Progenitor cell of endocrine pancreas (in vitro differentiated cells): Measurements from ENCODE around the gene PPHLN1. TPM values are rescaled to one million over a fixed set of nuclear protein-coding genes. Genes with fewer than 3 reads are reported as not detected.

Source experiments
- DNase-seq: peaks from one replicate; pipeline ENCODE4 v3.0.0; 2021; ENCODE audit warnings: low spot score; ENCODE audit not compliant: unreplicated experiment
- H3K27ac Mint-ChIP-seq: 2 replicates; pipeline ENCODE4 v1.8.0; 2021; ENCODE audit warnings: mild to moderate bottlenecking, moderate library complexity, mixed read lengths
- H3K27me3 Mint-ChIP-seq: 2 replicates; pipeline ENCODE4 v1.8.0; 2021; ENCODE audit warnings: mixed read lengths
- H3K36me3 Mint-ChIP-seq: 2 replicates; pipeline ENCODE4 v1.8.0; 2022; ENCODE audit warnings: mixed read lengths; ENCODE audit not compliant: insufficient read depth
- H3K4me1 Mint-ChIP-seq: 2 replicates; pipeline ENCODE4 v1.8.0; 2021; ENCODE audit warnings: low read depth, mixed read lengths
- H3K4me3 Mint-ChIP-seq: 2 replicates; pipeline ENCODE4 v1.8.0; 2021; ENCODE audit warnings: low read depth, mild to moderate bottlenecking, moderate library complexity, mixed read lengths
- H3K9me3 Mint-ChIP-seq: 2 replicates; pipeline ENCODE4 v1.8.0; 2021; ENCODE audit warnings: low read depth, mixed read lengths
- CTCF ChIP-seq: fragments of 200-600 bp; sonication (generic); IDR thresholded peaks from one replicate; pipeline ENCODE4 v1.5.0; 2021; ENCODE audit warnings: antibody characterized with exemption, mild to moderate bottlenecking; ENCODE audit not compliant: unreplicated experiment
- total RNA-seq: library from RNA; stranded (reverse); gene quantifications from 2 replicates; pipeline ENCODE4 v1.2.1, GENCODE V29; 2021

Gene PPHLN1
- total RNA-seq, 1 donor from 2014 or later, result 62.2 TPM

- Mint-ChIP-seq H3K27me3 (no peaks in the 10 kb centered on the region), H3K36me3 (peaks cover 2% of the 10 kb centered on the region), H3K9me3 (no peaks in the 10 kb centered on the region), H3K4me3 (no peak overlapping the region), H3K27ac (no peak overlapping the region), H3K4me1 (peaks cover 2% of the 10 kb centered on the region)
- TF ChIP-seq CTCF, result no peak
- DNase-seq, result no peak
Observed at GRCh38 chr12:42420395-42420794, 94.4 kb downstream of the PPHLN1 start.

GRCh38 chr12:42421844-42422779 is 96.1 kb downstream of the PPHLN1 start:
- no peak for TF ChIP-seq CTCF
- Mint-ChIP-seq H3K4me3 (no peak overlapping the region), H3K4me1 (no peaks in the 10 kb centered on the region), H3K27me3 (no peaks in the 10 kb centered on the region), H3K9me3 (no peaks in the 10 kb centered on the region), H3K36me3 (peaks cover 2% of the 10 kb centered on the region), H3K27ac (no peak overlapping the region)
- DNase-seq, result no peak

DNA sequence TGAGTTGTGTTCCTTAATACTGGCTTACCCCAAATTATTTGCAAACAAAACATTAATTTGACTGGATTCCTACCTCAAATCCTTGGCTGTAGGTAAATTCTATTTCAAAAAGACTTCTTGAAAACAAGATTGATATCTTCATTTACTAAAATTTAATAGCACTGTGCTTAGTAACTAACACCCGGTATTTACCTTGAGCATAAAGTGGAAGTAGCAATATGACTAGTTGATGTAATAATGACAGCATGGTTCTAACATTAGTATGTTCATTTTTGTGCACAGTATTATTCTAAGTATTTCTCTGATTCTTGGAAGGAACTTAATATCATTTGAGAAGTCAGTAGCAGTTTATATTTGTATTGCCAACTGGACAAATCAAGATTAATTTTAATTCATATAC is 96.8 kb downstream of the PPHLN1 start:
- TF ChIP-seq CTCF, result no peak
- peaks cover 8% of the 10 kb centered on the region for H3K36me3 Mint-ChIP-seq
- no peaks in the 10 kb centered on the region for H3K27me3 Mint-ChIP-seq
- no peaks in the 10 kb centered on the region for H3K9me3 Mint-ChIP-seq
- no peak overlapping the region for H3K27ac Mint-ChIP-seq
- H3K4me3 Mint-ChIP-seq, result no peak overlapping the region
- no peak for DNase-seq
- H3K4me1 Mint-ChIP-seq, result no peaks in the 10 kb centered on the region

GRCh38 chr12:42426746-42427145 is 100.8 kb downstream of the PPHLN1 start:
- no peak overlapping the region for H3K27ac Mint-ChIP-seq
- DNase-seq, result no peak
- H3K36me3 Mint-ChIP-seq, result peaks cover 11% of the 10 kb centered on the region
- no peak for TF ChIP-seq CTCF
- no peaks in the 10 kb centered on the region for H3K27me3 Mint-ChIP-seq
- H3K4me1 Mint-ChIP-seq, result no peaks in the 10 kb centered on the region
- H3K9me3 Mint-ChIP-seq, result no peaks in the 10 kb centered on the region
- no peak overlapping the region for H3K4me3 Mint-ChIP-seq

- H3K36me3 Mint-ChIP-seq, result peaks cover 15% of the 10 kb centered on the region
- H3K27me3 Mint-ChIP-seq, result no peaks in the 10 kb centered on the region
- TF ChIP-seq CTCF, result no peak
- no peaks in the 10 kb centered on the region for H3K4me1 Mint-ChIP-seq
- no peak overlapping the region for H3K4me3 Mint-ChIP-seq
- no peak overlapping the region for H3K27ac Mint-ChIP-seq
- no peaks in the 10 kb centered on the region for H3K9me3 Mint-ChIP-seq
- DNase-seq, result no peak
Observed at GRCh38 chr12:42428850-42429249, 102.9 kb downstream of the PPHLN1 start.
